Measurements from ENCODE around the gene LSP1.
A peak's percentile ranks its signal among the peaks of the same experiment; 100 is the strongest.

LSP1 gene

GRCh38 chr11:1843098-1843473 is 9.8 kb upstream of the LSP1 start:
- Histone ChIP-seq H3K27ac (ENCODE audit: low read depth in 2 of 2, low read length in 2 of 2) (no peak overlapping the region), H3K9me3 (ENCODE audit: control insufficient read depth in 2 of 2, low read length in 2 of 2) (no peaks in the 10 kb centered on the region), H3K27me3 (ENCODE audit: control insufficient read depth in 2 of 2, insufficient read depth in 2 of 2, low read length in 2 of 2) (peaks cover 0 to 6% of the 10 kb centered on the region in 2 donors), H3K4me1 (ENCODE audit: control insufficient read depth in 2 of 2, insufficient read depth in 2 of 2, low read length in 2 of 2) (peaks cover 2 to 4% of the 10 kb centered on the region in 2 donors), H3K36me3 (ENCODE audit: control insufficient read depth in 2 of 2, insufficient read depth in 2 of 2, low read length in 2 of 2) (no peaks in the 10 kb centered on the region), H3K4me3 (ENCODE audit: low read length in 2 of 2) (no peak overlapping the region), H3K9ac (ENCODE audit: low read depth in 1 of 2, low read length in 2 of 2) (no peak overlapping the region)

DNA sequence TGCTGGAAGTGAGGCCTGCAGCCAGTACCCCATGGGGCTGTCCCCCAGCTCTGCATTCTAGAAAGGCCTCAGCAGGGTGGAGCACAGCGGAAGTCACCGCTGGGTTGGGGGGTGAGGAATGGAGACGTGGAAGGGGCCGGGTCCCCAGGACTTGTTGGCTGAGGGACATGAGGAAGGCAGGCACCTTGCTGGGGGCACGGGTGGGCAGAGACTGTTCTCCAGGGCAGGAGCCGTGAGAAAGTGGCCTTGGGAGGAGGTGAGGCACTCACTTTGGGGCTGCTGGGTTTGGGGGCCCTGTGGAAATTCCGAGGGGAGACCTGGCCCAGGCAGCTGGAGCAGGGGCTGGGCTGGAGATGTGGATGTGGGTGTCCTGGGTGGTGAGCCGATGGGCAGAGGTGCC is 9.1 kb upstream of the LSP1 start:
- Histone ChIP-seq H3K4me3 (ENCODE audit: low read length in 2 of 2) (no peak overlapping the region), H3K9me3 (ENCODE audit: control insufficient read depth in 2 of 2, low read length in 2 of 2) (no peaks in the 10 kb centered on the region), H3K27ac (ENCODE audit: low read depth in 2 of 2, low read length in 2 of 2) (no peak overlapping the region), H3K27me3 (ENCODE audit: control insufficient read depth in 2 of 2, insufficient read depth in 2 of 2, low read length in 2 of 2) (peaks cover 0 to 6% of the 10 kb centered on the region in 2 donors), H3K36me3 (ENCODE audit: control insufficient read depth in 2 of 2, insufficient read depth in 2 of 2, low read length in 2 of 2) (no peaks in the 10 kb centered on the region), H3K4me1 (ENCODE audit: control insufficient read depth in 2 of 2, insufficient read depth in 2 of 2, low read length in 2 of 2) (peaks cover 2 to 4% of the 10 kb centered on the region in 2 donors), H3K9ac (ENCODE audit: low read depth in 1 of 2, low read length in 2 of 2) (no peak overlapping the region)

- peak overlapping the region; percentile 7 to 10 for H3K27ac ChIP-seq (ENCODE audit: low read depth in 2 of 2, low read length in 2 of 2)
- H3K9me3 ChIP-seq (ENCODE audit: control insufficient read depth in 2 of 2, low read length in 2 of 2), result no peaks in the 10 kb centered on the region
- peaks cover 2 to 7% of the 10 kb centered on the region in 2 donors for H3K4me1 ChIP-seq (ENCODE audit: control insufficient read depth in 2 of 2, insufficient read depth in 2 of 2, low read length in 2 of 2)
- H3K27me3 ChIP-seq (ENCODE audit: control insufficient read depth in 2 of 2, insufficient read depth in 2 of 2, low read length in 2 of 2), result peaks cover 0 to 6% of the 10 kb centered on the region in 2 donors
- H3K4me3 ChIP-seq (ENCODE audit: low read length in 2 of 2), result no peak overlapping the region
- peak overlapping the region in 1 of 2 donors; percentile 23 for H3K9ac ChIP-seq (ENCODE audit: low read depth in 1 of 2, low read length in 2 of 2)
- no peaks in the 10 kb centered on the region for H3K36me3 ChIP-seq (ENCODE audit: control insufficient read depth in 2 of 2, insufficient read depth in 2 of 2, low read length in 2 of 2)
Observed at GRCh38 chr11:1844221-1845094, 8.4 kb upstream of the LSP1 start.

- H3K4me1 ChIP-seq (ENCODE audit: control insufficient read depth in 2 of 2, insufficient read depth in 2 of 2, low read length in 2 of 2), result peaks cover 8 to 13% of the 10 kb centered on the region in 2 donors
- no peaks in the 10 kb centered on the region for H3K36me3 ChIP-seq (ENCODE audit: control insufficient read depth in 2 of 2, insufficient read depth in 2 of 2, low read length in 2 of 2)
- H3K9ac ChIP-seq (ENCODE audit: low read depth in 1 of 2, low read length in 2 of 2), result peak overlapping the region in 1 of 2 donors; percentile 23
- peak overlapping the region; percentile 7 to 10 for H3K27ac ChIP-seq (ENCODE audit: low read depth in 2 of 2, low read length in 2 of 2)
- peaks cover 0 to 6% of the 10 kb centered on the region in 2 donors for H3K27me3 ChIP-seq (ENCODE audit: control insufficient read depth in 2 of 2, insufficient read depth in 2 of 2, low read length in 2 of 2)
- no peak overlapping the region for H3K4me3 ChIP-seq (ENCODE audit: low read length in 2 of 2)
- H3K9me3 ChIP-seq (ENCODE audit: control insufficient read depth in 2 of 2, low read length in 2 of 2), result no peaks in the 10 kb centered on the region
Observed at GRCh38 chr11:1845095-1845429, 7.8 kb upstream of the LSP1 start.

DNA sequence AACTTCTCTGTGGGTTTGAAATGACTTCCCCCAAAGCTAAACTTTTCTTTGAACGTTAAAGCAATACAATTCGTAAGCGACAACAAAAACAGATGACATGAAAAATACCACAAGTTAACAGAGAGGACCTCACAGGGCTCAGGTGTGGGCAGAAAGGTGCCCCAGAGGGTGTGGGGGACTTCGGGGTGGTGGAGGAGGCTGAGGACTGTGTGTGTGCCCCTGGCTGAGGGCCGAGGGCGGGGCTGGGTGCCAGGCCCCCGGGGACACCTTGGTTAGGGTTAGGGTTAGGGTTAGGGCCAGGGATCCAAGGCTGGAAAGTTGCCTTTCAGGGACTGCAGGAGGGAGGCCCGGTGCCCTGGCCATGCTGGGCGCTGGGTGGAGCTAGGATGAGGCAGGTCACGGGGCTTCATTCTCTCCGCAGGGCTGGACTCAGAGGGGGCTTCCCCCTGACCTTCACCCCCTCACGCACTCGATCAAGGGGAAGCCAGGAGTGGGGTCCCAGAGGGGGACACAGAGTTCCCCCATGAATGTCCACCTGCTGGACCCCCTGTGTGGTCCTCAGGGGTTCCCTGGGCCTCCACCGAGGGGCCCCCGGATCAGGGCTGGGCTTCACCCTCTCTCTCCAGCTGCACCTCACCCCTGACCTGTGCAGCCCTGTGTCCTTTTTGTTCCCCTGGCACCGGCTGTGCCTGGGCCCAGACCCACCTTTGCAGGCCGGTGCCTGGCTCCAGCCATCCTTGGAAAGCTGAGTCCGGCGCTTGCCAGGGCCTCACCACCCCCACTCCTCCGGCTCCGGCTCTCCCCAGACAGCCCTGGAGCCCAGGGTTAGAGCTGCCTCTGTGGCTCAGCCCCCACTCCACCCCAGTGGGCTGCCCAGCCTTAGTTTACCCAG is 7.1 kb upstream of the LSP1 start:
- H3K4me3 ChIP-seq (ENCODE audit: low read length in 2 of 2), result no peak overlapping the region
- no peaks in the 10 kb centered on the region for H3K9me3 ChIP-seq (ENCODE audit: control insufficient read depth in 2 of 2, low read length in 2 of 2)
- H3K4me1 ChIP-seq (ENCODE audit: control insufficient read depth in 2 of 2, insufficient read depth in 2 of 2, low read length in 2 of 2), result peaks cover 9 to 14% of the 10 kb centered on the region in 2 donors
- H3K9ac ChIP-seq (ENCODE audit: low read depth in 1 of 2, low read length in 2 of 2), result peak overlapping the region in 1 of 2 donors; percentile 23
- no peak overlapping the region for H3K27ac ChIP-seq (ENCODE audit: low read depth in 2 of 2, low read length in 2 of 2)
- no peaks in the 10 kb centered on the region for H3K36me3 ChIP-seq (ENCODE audit: control insufficient read depth in 2 of 2, insufficient read depth in 2 of 2, low read length in 2 of 2)
- H3K27me3 ChIP-seq (ENCODE audit: control insufficient read depth in 2 of 2, insufficient read depth in 2 of 2, low read length in 2 of 2), result peaks cover 0 to 6% of the 10 kb centered on the region in 2 donors

GRCh38 chr11:1846453-1846932 is 6.4 kb upstream of the LSP1 start:
- no peak overlapping the region for H3K4me3 ChIP-seq (ENCODE audit: low read length in 2 of 2)
- no peaks in the 10 kb centered on the region for H3K36me3 ChIP-seq (ENCODE audit: control insufficient read depth in 2 of 2, insufficient read depth in 2 of 2, low read length in 2 of 2)
- peaks cover 9 to 15% of the 10 kb centered on the region in 2 donors for H3K4me1 ChIP-seq (ENCODE audit: control insufficient read depth in 2 of 2, insufficient read depth in 2 of 2, low read length in 2 of 2)
- H3K27ac ChIP-seq (ENCODE audit: low read depth in 2 of 2, low read length in 2 of 2), result no peak overlapping the region
- H3K9me3 ChIP-seq (ENCODE audit: control insufficient read depth in 2 of 2, low read length in 2 of 2), result no peaks in the 10 kb centered on the region
- H3K9ac ChIP-seq (ENCODE audit: low read depth in 1 of 2, low read length in 2 of 2), result no peak overlapping the region
- peaks cover 0 to 4% of the 10 kb centered on the region in 2 donors for H3K27me3 ChIP-seq (ENCODE audit: control insufficient read depth in 2 of 2, insufficient read depth in 2 of 2, low read length in 2 of 2)

- H3K4me1 ChIP-seq (ENCODE audit: control insufficient read depth in 2 of 2, insufficient read depth in 2 of 2, low read length in 2 of 2), result peaks cover 9 to 22% of the 10 kb centered on the region in 2 donors
- no peak overlapping the region for H3K9ac ChIP-seq (ENCODE audit: low read depth in 1 of 2, low read length in 2 of 2)
- peaks cover 0 to 4% of the 10 kb centered on the region in 2 donors for H3K27me3 ChIP-seq (ENCODE audit: control insufficient read depth in 2 of 2, insufficient read depth in 2 of 2, low read length in 2 of 2)
- no peak overlapping the region for H3K4me3 ChIP-seq (ENCODE audit: low read length in 2 of 2)
- no peak overlapping the region for H3K27ac ChIP-seq (ENCODE audit: low read depth in 2 of 2, low read length in 2 of 2)
- no peaks in the 10 kb centered on the region for H3K9me3 ChIP-seq (ENCODE audit: control insufficient read depth in 2 of 2, low read length in 2 of 2)
- no peaks in the 10 kb centered on the region for H3K36me3 ChIP-seq (ENCODE audit: control insufficient read depth in 2 of 2, insufficient read depth in 2 of 2, low read length in 2 of 2)
Observed at GRCh38 chr11:1847006-1847735, 5.7 kb upstream of the LSP1 start.

DNA sequence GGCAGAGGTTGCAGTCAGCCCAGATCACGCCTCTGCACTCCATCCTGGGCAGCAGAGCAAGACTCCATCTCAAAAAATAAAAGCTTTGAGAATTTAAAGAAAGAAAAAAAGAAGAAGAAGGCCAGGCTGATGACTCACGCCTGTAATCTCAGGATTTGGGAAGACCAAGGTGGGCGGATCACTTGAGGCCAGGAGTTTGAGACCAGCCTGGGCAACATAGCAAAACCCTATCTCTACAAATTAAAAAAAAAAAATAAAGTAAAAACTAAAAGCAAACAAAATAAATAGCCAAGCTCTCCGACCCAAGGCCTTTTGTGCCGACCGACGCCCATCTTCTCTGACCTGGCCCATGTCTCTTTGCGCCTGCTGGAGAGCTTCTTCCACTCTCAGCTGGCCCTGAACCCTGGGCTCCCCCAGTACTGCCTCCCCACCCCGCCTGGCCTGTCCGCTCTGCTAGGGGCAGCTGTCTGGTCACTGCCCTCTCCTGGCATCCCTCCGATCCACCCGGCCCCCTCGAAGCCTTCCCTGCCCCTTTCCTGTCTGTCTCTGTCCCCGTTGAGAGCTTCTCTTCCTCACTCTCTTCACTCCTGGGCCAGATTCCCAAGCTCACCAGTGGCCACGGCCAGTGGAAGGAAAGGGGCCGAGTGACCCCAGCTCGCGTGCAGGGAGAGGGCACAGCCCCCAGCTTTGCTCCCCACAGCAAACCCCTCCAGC is 4.8 kb upstream of the LSP1 start:
- no peak overlapping the region for H3K9ac ChIP-seq (ENCODE audit: low read depth in 1 of 2, low read length in 2 of 2)
- H3K4me3 ChIP-seq (ENCODE audit: low read length in 2 of 2), result no peak overlapping the region
- peaks cover 0 to 4% of the 10 kb centered on the region in 2 donors for H3K27me3 ChIP-seq (ENCODE audit: control insufficient read depth in 2 of 2, insufficient read depth in 2 of 2, low read length in 2 of 2)
- H3K36me3 ChIP-seq (ENCODE audit: control insufficient read depth in 2 of 2, insufficient read depth in 2 of 2, low read length in 2 of 2), result no peaks in the 10 kb centered on the region
- H3K9me3 ChIP-seq (ENCODE audit: control insufficient read depth in 2 of 2, low read length in 2 of 2), result no peaks in the 10 kb centered on the region
- H3K4me1 ChIP-seq (ENCODE audit: control insufficient read depth in 2 of 2, insufficient read depth in 2 of 2, low read length in 2 of 2), result peaks cover 11 to 24% of the 10 kb centered on the region in 2 donors
- no peak overlapping the region for H3K27ac ChIP-seq (ENCODE audit: low read depth in 2 of 2, low read length in 2 of 2)

- Histone ChIP-seq H3K27me3 (ENCODE audit: control insufficient read depth in 2 of 2, insufficient read depth in 2 of 2, low read length in 2 of 2) (peaks cover 0 to 4% of the 10 kb centered on the region in 2 donors), H3K27ac (ENCODE audit: low read depth in 2 of 2, low read length in 2 of 2) (no peak overlapping the region), H3K9me3 (ENCODE audit: control insufficient read depth in 2 of 2, low read length in 2 of 2) (no peaks in the 10 kb centered on the region), H3K36me3 (ENCODE audit: control insufficient read depth in 2 of 2, insufficient read depth in 2 of 2, low read length in 2 of 2) (no peaks in the 10 kb centered on the region), H3K4me3 (ENCODE audit: low read length in 2 of 2) (no peak overlapping the region), H3K9ac (ENCODE audit: low read depth in 1 of 2, low read length in 2 of 2) (no peak overlapping the region), H3K4me1 (ENCODE audit: control insufficient read depth in 2 of 2, insufficient read depth in 2 of 2, low read length in 2 of 2) (peaks cover 11 to 23% of the 10 kb centered on the region in 2 donors)
Observed at GRCh38 chr11:1848640-1849430, 4.0 kb upstream of the LSP1 start.

Data from mucosa of rectum (tissue), 2 donors.